ENCODE measurements around the gene TMEM106C.

DNA sequence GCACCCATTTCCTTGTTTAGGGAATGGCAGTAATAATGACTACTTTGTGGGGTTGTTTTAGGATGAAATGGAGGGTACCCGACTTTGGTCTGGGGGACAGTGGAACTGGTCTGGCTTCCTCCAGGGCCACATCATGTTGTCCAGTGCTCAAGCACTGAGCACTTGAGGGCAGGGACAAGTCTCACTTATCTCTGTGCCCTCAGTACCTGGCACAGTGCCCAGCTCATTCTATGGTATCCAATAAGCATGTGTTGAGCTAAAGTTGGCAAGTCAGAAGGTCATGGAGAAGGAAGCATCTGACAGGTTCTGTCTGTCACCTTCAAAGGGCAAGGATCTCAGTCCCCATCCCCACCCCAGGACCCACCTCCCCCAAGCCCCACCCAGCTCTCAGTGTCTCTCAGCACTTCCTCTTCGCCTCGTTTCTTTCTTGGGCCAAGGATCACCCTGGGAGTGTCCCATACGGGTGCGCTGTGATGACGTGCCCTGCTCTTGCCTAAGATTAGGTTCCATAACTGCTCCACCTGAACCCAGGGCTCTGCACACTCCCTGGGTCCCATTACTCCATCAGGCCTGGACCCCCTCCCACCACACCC lies 24.3 kb upstream of the TMEM106C start:
- TF ChIP-seq ZBTB7A (CRISPR knock-in tag; IDR thresholded peaks at IDR 0.05) (no peak), TAF1 (CRISPR knock-in tag; IDR thresholded peaks at IDR 0.05) (no peak), GABPA (IDR thresholded peaks at IDR 0.05; ENCODE audit: low read depth, low read length) (no peak), GABPA (CRISPR knock-in tag; IDR thresholded peaks at IDR 0.05; ENCODE audit: low read depth) (no peak), TGIF2 (CRISPR knock-in tag; IDR thresholded peaks at IDR 0.05) (no peak), NBN (conservative IDR thresholded peaks at IDR 0.05) (no peak), ETV6 (CRISPR knock-in tag; conservative IDR thresholded peaks at IDR 0.05) (no peak), KAT7 (CRISPR knock-in tag; IDR thresholded peaks at IDR 0.05; ENCODE audit: borderline replicate concordance) (no peak), JARID2 (CRISPR knock-in tag; IDR thresholded peaks at IDR 0.05; ENCODE audit: insufficient replicate concordance) (no peak), YY1 (IDR thresholded peaks at IDR 0.05; ENCODE audit: insufficient read depth, insufficient replicate concordance, low read depth, low read length) (no peak), ZNF382 (CRISPR knock-in tag; IDR thresholded peaks at IDR 0.05; ENCODE audit: borderline replicate concordance) (no peak)
- TF ChIP-seq, protein P1, sequence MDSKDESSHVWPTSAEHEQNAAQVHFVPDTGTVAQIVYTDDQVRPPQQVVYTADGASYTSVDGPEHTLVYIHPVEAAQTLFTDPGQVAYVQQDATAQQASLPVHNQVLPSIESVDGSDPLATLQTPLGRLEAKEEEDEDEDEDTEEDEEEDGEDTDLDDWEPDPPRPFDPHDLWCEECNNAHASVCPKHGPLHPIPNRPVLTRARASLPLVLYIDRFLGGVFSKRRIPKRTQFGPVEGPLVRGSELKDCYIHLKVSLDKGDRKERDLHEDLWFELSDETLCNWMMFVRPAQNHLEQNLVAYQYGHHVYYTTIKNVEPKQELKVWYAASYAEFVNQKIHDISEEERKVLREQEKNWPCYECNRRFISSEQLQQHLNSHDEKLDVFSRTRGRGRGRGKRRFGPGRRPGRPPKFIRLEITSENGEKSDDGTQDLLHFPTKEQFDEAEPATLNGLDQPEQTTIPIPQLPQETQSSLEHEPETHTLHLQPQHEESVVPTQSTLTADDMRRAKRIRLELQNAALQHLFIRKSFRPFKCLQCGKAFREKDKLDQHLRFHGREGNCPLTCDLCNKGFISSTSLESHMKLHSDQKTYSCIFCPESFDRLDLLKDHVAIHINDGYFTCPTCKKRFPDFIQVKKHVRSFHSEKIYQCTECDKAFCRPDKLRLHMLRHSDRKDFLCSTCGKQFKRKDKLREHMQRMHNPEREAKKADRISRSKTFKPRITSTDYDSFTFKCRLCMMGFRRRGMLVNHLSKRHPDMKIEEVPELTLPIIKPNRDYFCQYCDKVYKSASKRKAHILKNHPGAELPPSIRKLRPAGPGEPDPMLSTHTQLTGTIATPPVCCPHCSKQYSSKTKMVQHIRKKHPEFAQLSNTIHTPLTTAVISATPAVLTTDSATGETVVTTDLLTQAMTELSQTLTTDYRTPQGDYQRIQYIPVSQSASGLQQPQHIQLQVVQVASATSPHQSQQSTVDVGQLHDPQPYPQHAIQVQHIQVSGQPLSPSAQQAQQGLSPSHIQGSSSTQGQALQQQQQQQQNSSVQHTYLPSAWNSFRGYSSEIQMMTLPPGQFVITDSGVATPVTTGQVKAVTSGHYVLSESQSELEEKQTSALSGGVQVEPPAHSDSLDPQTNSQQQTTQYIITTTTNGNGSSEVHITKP (CRISPR knock-in tag; IDR thresholded peaks at IDR 0.05; ENCODE audit: low read depth), result no peak
- TF ChIP-seq, protein P2, sequence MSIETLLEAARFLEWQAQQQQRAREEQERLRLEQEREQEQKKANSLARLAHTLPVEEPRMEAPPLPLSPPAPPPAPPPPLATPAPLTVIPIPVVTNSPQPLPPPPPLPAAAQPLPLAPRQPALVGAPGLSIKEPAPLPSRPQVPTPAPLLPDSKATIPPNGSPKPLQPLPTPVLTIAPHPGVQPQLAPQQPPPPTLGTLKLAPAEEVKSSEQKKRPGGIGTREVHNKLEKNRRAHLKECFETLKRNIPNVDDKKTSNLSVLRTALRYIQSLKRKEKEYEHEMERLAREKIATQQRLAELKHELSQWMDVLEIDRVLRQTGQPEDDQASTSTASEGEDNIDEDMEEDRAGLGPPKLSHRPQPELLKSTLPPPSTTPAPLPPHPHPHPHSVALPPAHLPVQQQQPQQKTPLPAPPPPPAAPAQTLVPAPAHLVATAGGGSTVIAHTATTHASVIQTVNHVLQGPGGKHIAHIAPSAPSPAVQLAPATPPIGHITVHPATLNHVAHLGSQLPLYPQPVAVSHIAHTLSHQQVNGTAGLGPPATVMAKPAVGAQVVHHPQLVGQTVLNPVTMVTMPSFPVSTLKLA (IDR thresholded peaks at IDR 0.05), result no peak
- TF ChIP-seq, protein P3, sequence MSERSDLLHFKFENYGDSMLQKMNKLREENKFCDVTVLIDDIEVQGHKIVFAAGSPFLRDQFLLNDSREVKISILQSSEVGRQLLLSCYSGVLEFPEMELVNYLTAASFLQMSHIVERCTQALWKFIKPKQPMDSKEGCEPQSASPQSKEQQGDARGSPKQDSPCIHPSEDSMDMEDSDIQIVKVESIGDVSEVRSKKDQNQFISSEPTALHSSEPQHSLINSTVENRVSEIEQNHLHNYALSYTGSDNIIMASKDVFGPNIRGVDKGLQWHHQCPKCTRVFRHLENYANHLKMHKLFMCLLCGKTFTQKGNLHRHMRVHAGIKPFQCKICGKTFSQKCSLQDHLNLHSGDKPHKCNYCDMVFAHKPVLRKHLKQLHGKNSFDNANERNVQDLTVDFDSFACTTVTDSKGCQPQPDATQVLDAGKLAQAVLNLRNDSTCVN (CRISPR knock-in tag; IDR thresholded peaks at IDR 0.05; ENCODE audit: borderline replicate concordance), result no peak

Measured in HepG2 (cell line).